GM18868 (cell line): ENCODE measurements around the gene TIMM17A.

Experiments
- ATAC-seq: cut with Tn5 transposase; IDR thresholded peaks from one replicate; pipeline ENCODE4 v1.9.1; 2021; ENCODE audit warnings: mild to moderate bottlenecking, moderate library complexity; ENCODE audit not compliant: unreplicated experiment

The TIMM17A gene

DNA sequence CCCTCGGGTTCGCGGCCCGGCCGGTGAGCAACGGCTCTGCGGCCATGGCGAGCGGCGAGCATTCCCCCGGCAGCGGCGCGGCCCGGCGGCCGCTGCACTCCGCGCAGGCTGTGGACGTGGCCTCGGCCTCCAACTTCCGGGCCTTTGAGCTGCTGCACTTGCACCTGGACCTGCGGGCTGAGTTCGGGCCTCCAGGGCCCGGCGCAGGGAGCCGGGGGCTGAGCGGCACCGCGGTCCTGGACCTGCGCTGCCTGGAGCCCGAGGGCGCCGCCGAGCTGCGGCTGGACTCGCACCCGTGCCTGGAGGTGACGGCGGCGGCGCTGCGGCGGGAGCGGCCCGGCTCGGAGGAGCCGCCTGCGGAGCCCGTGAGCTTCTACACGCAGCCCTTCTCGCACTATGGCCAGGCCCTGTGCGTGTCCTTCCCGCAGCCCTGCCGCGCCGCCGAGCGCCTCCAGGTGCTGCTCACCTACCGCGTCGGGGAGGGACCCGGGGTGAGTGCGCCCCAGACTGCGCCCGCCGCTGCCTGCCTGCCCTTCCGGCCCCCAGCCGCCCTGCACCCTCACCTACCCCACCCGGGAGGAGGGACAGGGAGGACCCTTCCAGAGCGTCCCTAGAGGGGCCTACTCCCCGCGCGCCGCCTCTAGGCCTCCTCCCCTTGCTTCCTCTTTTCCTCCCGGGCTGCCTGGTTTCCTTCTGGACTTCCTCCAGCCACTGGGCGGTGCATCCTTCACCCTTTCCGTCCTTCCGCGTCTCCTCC is 27.5 kb downstream of the TIMM17A start, which contains the start of gene RNPEP:
Gene RNPEP (plus strand): TSS at position 26 of the 757 bp plus-strand sequence. CDS start 19 bp downstream, at position 45.
- ATAC-seq = peak; percentile 80

- ATAC-seq = peak; percentile 5
Observed at GRCh38 chr1:201983380-201983805, 28.1 kb downstream of the TIMM17A start.

DNA sequence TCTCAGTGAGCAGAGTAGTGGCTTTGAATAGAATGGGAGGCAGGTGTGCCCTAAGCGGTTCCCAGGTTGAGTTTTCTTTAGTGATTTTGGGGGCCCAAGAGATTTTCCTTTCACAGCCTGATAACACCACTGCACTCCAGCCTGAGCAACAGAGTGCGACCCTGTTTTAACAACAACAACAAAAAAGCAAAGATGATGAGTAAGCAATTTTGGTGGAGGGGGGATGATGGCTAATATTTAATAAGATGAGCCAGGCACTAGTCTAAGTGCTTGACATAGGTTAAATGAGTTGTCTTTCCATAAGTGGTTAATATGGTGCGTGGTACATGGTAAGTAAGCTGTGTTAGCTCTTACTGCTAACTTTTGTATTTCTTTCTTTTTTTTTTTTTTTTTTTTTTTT is 29.1 kb downstream of the TIMM17A start:
- ATAC-seq = no peak

GRCh38 chr1:201985355-201985754 is 30.1 kb downstream of the TIMM17A start:
- ATAC-seq = no peak

GRCh38 chr1:201988601-201989000 is 33.3 kb downstream of the TIMM17A start:
- ATAC-seq = no peak

DNA sequence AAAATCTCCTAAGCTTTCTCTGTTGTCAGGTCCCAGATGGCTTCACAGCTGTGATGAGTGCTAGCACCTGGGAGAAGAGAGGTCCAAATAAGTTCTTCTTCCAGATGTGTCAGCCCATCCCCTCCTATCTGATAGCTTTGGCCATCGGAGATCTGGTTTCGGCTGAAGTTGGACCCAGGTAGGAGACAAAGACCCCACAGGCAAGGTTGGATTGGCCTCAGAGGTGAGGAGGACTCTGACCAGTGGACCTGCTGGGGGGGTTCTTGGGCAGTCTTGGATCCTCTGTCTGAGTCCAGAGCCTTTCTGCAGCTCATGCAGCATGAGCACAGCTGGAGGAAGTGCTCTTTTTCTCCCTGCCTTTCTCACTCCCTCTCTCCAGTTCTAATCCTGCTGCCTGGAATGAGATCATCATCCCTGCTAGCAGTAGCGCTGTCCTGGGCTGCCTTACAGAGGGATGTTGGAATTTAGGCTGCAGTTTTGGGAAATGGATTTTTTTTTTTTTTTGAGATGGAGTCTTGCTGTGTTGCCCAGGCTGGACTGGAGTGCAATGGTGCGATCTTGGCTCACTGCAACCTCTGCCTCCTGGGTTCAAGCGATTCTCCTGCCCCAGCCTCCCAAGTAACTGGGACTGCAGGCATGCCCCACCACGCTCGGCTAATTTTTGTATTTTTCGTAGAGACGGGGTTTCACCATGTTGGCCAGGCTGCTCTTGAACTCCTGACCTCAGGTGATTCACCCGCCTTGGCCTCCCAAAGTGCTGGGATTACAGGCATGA is 34.2 kb downstream of the TIMM17A start:
- no peak for ATAC-seq

GRCh38 chr1:201990427-201990826 is 35.1 kb downstream of the TIMM17A start:
- no peak for ATAC-seq

DNA sequence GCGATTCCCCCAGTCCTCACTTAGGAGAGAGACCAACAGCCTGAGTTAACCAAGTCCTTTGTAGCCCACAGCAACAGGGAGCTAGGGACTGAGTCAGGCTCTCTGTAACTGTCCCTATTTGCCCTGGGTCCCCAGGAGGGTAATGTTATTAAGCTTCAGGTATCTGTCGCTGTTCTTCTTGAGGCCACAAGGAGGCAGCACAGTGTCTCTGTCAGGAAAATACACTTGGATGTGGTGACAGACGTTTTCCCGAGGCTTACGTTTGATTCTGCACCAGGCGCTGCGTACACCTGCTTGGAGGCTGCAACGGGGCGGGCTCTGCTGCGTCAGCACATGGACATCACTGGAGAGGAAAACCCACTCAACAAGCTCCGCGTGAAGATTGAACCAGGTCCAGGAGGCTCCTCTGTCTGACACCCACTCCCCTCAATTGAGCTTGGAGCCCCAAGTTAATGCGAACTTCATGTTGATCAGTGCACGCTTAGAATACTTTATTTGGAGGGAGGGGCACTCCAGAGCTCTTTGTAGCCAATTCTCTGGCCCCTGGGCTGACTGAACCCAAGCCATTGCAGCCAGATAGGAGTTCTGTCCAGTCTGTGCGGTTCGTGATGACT is 44.4 kb downstream of the TIMM17A start:
- no peak for ATAC-seq

DNA sequence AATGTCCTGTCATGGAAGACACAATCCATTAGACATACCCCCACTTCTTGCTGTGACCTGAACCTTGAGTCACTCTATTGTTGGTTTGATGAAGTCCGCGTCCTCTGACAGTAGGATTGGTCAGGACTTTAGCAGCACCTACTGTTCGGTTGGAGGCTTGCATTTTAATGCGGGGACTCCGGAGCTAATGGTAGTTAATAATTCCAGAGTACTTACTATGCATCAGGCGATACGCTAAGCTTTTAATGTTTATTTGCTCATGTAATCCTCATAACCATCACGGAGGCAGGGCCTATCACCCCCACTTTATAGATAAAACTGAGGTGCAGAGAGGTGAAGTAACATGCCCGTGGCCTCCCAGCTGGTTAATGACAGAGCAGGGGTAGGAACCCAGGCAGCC is 47.2 kb downstream of the TIMM17A start:
- ATAC-seq = no peak

GRCh38 chr1:202004711-202005110 is 49.4 kb downstream of the TIMM17A start:
- ATAC-seq = no peak

GRCh38 chr1:202005958-202006357 is 50.7 kb downstream of the TIMM17A start:
- no peak for ATAC-seq

- no peak for ATAC-seq
Observed at GRCh38 chr1:202007304-202007703, 52.0 kb downstream of the TIMM17A start.

GRCh38 chr1:202007805-202008489 is 52.6 kb downstream of the TIMM17A start:
- ATAC-seq = no peak

GRCh38 chr1:202009326-202010179 is 54.2 kb downstream of the TIMM17A start:
- no peak for ATAC-seq

- peak; percentile 66 for ATAC-seq
Observed at GRCh38 chr1:202010180-202011015, 55.1 kb downstream of the TIMM17A start, which contains the start of gene ELF3. Gene ELF3 (plus strand): TSS chr1:202010587. CDS start chr1:202011137, 550 bp downstream.

GRCh38 chr1:202011994-202012393 is 56.7 kb downstream of the TIMM17A start:
- ATAC-seq = no peak

DNA sequence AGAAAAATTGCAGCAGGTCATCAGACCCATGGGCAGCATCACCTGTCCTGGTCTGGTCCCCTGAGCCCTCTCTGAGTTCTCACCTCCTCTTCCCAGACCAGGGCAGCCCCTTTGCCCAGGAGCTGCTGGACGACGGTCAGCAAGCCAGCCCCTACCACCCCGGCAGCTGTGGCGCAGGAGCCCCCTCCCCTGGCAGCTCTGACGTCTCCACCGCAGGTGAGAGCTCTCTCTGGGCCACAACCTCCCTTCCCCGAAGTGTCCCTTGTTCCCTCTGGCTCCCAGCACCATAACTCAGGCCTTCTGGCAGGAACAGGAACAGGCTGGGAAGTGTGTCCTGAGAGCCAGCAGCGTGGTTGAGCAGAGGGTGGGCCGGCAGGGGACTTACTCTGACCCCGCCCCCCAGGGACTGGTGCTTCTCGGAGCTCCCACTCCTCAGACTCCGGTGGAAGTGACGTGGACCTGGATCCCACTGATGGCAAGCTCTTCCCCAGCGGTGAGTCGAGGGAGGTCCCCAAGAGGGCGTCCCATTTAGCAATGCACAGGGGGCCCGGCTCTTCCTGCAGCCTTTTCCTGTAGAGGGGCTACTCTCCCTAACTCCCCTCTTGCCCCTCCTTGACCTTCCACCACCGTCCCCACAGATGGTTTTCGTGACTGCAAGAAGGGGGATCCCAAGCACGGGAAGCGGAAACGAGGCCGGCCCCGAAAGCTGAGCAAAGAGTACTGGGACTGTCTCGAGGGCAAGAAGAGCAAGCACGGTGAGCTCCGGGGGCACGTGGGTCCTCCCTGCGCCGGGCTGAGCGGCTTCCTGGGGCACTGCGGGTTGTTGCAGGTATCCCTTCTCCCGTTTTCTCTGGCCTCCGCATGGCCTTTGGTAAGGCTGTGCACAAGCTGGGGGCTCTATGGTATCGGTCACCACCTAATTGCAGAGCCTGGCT is 57.5 kb downstream of the TIMM17A start:
- ATAC-seq = no peak

DNA sequence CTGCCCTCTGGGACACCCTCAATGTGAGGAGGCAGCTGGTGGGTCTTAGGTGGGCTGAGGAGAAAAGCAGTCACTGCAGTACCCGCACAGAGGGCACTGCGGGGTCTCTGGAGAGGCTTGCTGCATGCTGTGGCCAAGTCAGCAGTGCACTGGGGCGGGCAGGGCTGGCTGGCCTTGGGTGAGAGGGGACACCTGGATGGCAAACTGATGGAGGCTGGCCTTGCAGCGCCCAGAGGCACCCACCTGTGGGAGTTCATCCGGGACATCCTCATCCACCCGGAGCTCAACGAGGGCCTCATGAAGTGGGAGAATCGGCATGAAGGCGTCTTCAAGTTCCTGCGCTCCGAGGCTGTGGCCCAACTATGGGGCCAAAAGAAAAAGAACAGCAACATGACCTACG is 58.3 kb downstream of the TIMM17A start:
- ATAC-seq = no peak
